ENCODE results near the gene TUBA8. TPM values are rescaled to one million over a fixed set of nuclear protein-coding genes. Genes with fewer than 3 reads are reported as not detected.
"Not testable (repeated sequence)": the region's sequence is repeated elsewhere in the genome, so short reads cannot be mapped to it uniquely, and the experiment has no call there.

TUBA8 gene
- total and polyA plus RNA-seq, 3 donors from 2014 or later = 17.2 to 66.6 (median 60.5) TPM

- Histone ChIP-seq H3K4me3 (no peak overlapping the region), H3K27ac (no peak overlapping the region), H3K4me1 (no peaks in the 10 kb centered on the region), H3K36me3 (ENCODE audit: low read depth, missing control alignments) (no peaks in the 10 kb centered on the region), H3K9me3 (no peaks in the 10 kb centered on the region), H3K27me3 (no peaks in the 10 kb centered on the region)
- TF ChIP-seq POLR2A (IDR thresholded peaks at IDR 0.05) (no peak), CTCF (IDR thresholded peaks at IDR 0.05) (no peak)
- WGBS, 2 donors = 93 to 95% methylated on average over 14 of the region's 14 CpGs
- intact Hi-C loops (cut with DNase I; ENCODE audit: low total_unique reads) = no loop called here
- no peak for DNase-seq
Measured at GRCh38 chr22:18103527-18104269, 6.9 kb upstream of the TUBA8 start.

GRCh38 chr22:18104566-18104965 is 6.0 kb upstream of the TUBA8 start:
- DNase-seq = no peak
- intact Hi-C loops (cut with DNase I; ENCODE audit: low total_unique reads) = no loop called here
- Histone ChIP-seq H3K4me3 (no peak overlapping the region), H3K4me1 (no peaks in the 10 kb centered on the region), H3K27ac (no peak overlapping the region), H3K27me3 (no peaks in the 10 kb centered on the region), H3K36me3 (ENCODE audit: low read depth, missing control alignments) (no peaks in the 10 kb centered on the region), H3K9me3 (no peaks in the 10 kb centered on the region)
- no peak for TF ChIP-seq POLR2A (IDR thresholded peaks at IDR 0.05)
- no peak for TF ChIP-seq CTCF (IDR thresholded peaks at IDR 0.05)
- 93 to 94% methylated on average over 4 of the region's 4 CpGs for WGBS, 2 donors

- H3K36me3 ChIP-seq (ENCODE audit: low read depth, missing control alignments); H3K27me3 ChIP-seq; intact Hi-C loops (cut with DNase I; ENCODE audit: low total_unique reads); H3K4me3 ChIP-seq; DNase-seq; H3K9me3 ChIP-seq; H3K27ac ChIP-seq: not testable (repeated sequence)
- H3K4me1 ChIP-seq = peaks cover 11% of the 10 kb centered on the region
- 91 to 92% methylated on average over 7 of the region's 7 CpGs for WGBS, 2 donors
Measured at GRCh38 chr22:18105981-18106380, 4.6 kb upstream of the TUBA8 start.

GRCh38 chr22:18106550-18107341 is 3.9 kb upstream of the TUBA8 start:
- 51 to 73% methylated on average over 4 of the region's 4 CpGs for WGBS, 2 donors
- DNase-seq; H3K27ac ChIP-seq; H3K9me3 ChIP-seq; H3K4me3 ChIP-seq; H3K27me3 ChIP-seq; intact Hi-C loops (cut with DNase I; ENCODE audit: low total_unique reads); H3K36me3 ChIP-seq (ENCODE audit: low read depth, missing control alignments): not testable (repeated sequence)
- H3K4me1 ChIP-seq = peaks cover 12% of the 10 kb centered on the region

- Histone ChIP-seq H3K27ac (no peak overlapping the region), H3K4me3 (no peak overlapping the region), H3K4me1 (peaks cover 12% of the 10 kb centered on the region), H3K27me3 (no peaks in the 10 kb centered on the region), H3K36me3 (ENCODE audit: low read depth, missing control alignments) (no peaks in the 10 kb centered on the region), H3K9me3 (no peaks in the 10 kb centered on the region)
- DNase-seq = no peak
- intact Hi-C loops (cut with DNase I; ENCODE audit: low total_unique reads) = no loop called here
- TF ChIP-seq CTCF (IDR thresholded peaks at IDR 0.05) = no peak
- no peak for TF ChIP-seq POLR2A (IDR thresholded peaks at IDR 0.05)
- 91 to 94% methylated on average over 3 of the region's 3 CpGs for WGBS, 2 donors
Measured at GRCh38 chr22:18108187-18108586, 2.4 kb upstream of the TUBA8 start.

Data from testis (tissue), 3 donors.